Testis (tissue), 2 donors: ENCODE data around the gene ZNF33A.

Experiments
- CTCF ChIP-seq, 3 experiments: fragments of 450-650 bp in 2 of 3; fragments of 200-600 bp in 1 of 3; sonication (generic) in 1 of 3; IDR thresholded peaks; one replicate each; pipeline ENCODE4 v1.5.1; 2016 to 2019; ENCODE audit warnings: antibody characterized with exemption in 3 of 3, mild to moderate bottlenecking in 2 of 3, moderate library complexity in 1 of 3
- POLR2A ChIP-seq: fragments of 450-650 bp; IDR thresholded peaks from one replicate; pipeline ENCODE4 v1.6.1; 2017; ENCODE audit warnings: antibody characterized with exemption, mild to moderate bottlenecking, moderate library complexity

GRCh38 chr10:38070501-38070900 is 60.0 kb downstream of the ZNF33A start:
- TF ChIP-seq CTCF (IDR thresholded peaks at IDR 0.05), result no peak
- no peak for TF ChIP-seq POLR2A
